ENCODE measurements around the gene LAPTM4A.

Gene LAPTM4A

DNA sequence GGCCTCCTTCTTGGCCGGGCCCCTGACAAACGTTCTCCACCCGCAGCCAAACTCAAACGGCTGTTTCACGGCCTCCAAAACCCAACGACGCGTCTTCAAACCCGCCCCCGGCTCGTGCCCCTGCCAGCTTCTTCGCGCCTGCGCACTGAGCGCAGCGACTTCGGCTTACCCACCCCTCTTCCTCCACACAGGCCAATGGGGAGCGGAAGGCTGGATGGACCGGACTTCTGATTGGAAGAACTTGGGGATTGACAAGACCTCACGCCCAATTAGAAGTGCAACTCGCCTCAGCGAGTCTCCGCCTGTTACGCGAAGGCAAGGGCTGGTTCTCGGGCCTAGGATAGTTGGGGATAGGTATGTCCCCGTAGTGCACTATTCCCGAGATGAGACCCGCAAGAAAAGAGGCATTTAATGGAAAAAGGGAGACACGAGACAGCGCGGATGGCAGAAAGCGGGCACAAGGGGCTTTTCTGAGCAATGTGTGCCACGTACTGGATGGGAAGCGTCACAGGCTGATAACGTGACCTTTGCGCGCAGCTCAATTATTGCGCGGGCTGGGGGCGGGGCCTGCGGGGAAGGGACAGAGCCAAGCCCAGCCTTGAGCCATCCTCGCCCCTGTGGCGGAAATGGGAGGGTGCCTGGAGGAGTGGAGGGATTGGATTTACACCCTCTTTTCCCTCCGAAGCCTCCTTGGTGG, at the start of gene LAPTM4A:
Gene LAPTM4A, minus strand, starts transcription at position 97 of the 697 bp plus-strand sequence. CDS start 108 bp downstream, outside the sequence.
- DNase-seq (ENCODE audit: low read depth): peak; percentile 100
- peak within 1 kb of the TSS; percentile 70 for H3K4me3 ChIP-seq (ENCODE audit: low read length)
- TF ChIP-seq, protein P1, sequence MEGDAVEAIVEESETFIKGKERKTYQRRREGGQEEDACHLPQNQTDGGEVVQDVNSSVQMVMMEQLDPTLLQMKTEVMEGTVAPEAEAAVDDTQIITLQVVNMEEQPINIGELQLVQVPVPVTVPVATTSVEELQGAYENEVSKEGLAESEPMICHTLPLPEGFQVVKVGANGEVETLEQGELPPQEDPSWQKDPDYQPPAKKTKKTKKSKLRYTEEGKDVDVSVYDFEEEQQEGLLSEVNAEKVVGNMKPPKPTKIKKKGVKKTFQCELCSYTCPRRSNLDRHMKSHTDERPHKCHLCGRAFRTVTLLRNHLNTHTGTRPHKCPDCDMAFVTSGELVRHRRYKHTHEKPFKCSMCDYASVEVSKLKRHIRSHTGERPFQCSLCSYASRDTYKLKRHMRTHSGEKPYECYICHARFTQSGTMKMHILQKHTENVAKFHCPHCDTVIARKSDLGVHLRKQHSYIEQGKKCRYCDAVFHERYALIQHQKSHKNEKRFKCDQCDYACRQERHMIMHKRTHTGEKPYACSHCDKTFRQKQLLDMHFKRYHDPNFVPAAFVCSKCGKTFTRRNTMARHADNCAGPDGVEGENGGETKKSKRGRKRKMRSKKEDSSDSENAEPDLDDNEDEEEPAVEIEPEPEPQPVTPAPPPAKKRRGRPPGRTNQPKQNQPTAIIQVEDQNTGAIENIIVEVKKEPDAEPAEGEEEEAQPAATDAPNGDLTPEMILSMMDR (conservative IDR thresholded peaks at IDR 0.05; ENCODE audit: low read length): no peak

DNA sequence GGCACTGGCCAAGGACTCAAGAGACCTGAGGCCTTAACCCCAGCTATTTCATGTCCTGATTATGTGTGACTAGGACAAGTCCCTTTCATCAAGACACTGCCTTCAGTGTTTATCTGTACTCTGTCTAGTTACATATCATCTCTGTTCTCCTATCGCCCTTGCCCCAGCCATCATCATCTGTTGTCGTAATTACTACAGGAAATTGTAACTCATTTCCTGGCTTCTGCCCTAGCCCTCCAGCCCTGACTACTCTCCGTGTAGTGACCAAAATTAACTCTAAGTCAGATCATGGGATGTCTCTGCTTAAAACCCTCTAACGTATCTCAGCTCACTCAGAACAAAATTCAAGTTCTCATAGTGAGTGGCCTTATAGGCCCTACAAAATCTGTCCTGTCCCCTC, 49.3 kb upstream of the LAPTM4A start:
- no peak overlapping the region for H3K4me3 ChIP-seq (ENCODE audit: low read length)
- no peak for DNase-seq (ENCODE audit: low read depth)

DNA sequence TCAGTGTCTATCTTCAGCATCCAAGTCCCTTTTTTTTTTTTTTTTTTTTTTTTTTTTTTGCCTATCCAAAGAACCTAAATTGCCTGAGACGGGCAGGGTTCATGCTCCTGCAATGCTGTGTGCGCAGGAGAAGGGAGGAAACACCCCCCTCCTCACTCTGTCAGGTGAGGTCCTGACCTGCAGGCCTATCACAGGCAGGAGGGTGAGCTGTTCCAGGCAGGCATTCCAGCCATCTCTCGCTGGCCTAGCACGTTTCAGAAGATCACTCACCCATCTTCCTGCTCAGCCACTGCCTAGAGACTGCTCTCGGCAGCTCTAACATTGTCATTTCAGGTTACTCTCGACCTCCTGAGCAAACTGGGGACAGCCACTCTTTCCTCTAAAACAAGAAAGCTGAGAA, 48.4 kb upstream of the LAPTM4A start:
- no peak overlapping the region for H3K4me3 ChIP-seq (ENCODE audit: low read length)
- TF ChIP-seq, protein P1 (conservative IDR thresholded peaks at IDR 0.05; ENCODE audit: low read length): no peak
- DNase-seq (ENCODE audit: low read depth): no peak

More for the DNA sequence above, 49.3 kb upstream of the LAPTM4A start:
- TF ChIP-seq, protein P1 (conservative IDR thresholded peaks at IDR 0.05; ENCODE audit: low read length): no peak

DNA sequence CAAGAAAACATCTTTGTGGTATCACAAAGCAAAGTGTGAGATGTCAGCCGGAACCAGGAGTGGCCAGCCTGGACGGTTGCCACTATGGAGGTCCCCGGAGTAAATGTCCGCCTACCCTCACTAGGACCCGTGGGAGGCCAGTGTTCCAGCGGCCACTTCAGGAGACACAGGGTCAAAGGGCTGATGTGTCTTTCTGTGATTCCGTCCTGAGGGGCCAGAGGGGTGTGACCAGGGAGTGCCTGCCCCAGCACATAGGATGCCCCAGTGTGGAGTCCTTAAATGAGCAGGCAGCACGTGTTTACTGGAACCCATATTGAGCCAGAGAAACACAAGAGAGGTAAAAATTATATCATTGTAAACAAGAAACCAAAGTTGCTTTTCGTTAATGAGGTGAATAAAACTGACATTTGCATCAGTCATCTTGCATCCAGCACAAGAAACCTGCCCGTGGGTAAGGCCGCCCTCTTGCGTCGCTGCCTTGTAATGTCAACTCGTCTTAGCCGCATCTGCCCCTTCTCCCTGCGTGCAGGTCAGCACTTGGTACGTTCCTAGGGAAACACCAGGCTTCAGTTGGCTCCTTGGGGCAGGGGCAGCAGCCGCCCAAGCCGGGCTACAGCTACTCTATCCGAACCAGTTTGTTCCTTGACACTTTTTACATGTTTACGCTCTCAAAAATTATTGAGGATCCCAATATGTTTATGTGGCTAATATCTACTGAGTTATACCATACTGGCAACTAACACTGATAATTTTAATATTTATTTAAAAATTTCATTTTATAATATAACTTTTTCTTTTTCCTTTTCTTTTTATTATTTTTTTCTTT, 46.7 kb upstream of the LAPTM4A start:
- DNase-seq (ENCODE audit: low read depth): peak; percentile 87
- TF ChIP-seq, protein P1 (conservative IDR thresholded peaks at IDR 0.05; ENCODE audit: low read length): peak; percentile 98
- no peak overlapping the region for H3K4me3 ChIP-seq (ENCODE audit: low read length)

DNA sequence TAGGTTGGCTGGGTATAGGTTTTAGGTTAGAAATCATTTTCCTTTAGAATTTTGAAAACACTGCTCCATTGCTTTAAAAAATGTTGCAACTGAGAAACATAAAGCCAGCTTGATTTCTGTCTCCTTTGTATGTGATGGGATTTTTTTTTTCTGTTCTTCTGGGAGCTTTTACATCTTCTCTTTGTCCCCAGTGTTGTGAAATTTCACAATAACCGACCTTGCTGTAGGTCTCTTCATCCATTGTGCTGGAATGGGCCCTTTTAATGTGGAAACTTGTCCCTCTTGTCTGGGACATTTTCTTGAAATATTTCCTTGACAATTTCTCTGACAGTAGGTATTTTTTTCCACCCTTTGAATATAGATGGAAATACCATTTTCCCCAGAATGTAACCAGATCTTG, 44.0 kb upstream of the LAPTM4A start:
- TF ChIP-seq, protein P1 (conservative IDR thresholded peaks at IDR 0.05; ENCODE audit: low read length): no peak
- H3K4me3 ChIP-seq (ENCODE audit: low read length): no peak overlapping the region
- no peak for DNase-seq (ENCODE audit: low read depth)

DNA sequence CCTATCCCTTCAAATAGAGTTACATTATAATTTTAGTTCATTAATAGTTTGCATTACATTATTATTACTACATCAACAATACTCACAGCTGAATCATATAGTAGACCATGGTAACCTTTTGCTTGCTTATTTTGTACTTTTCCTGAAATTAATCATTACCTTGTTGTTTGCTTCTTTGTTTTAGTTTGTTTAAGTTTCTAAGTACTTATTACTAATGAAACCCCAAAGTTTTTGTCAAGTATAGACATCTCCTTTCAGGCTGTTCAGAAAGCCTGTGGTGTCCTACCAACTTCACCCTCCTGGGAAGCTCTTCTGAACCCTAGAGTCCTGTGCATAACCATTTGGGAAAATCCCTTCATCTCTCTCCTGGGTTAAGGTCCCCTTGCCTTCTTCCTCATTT, 43.5 kb upstream of the LAPTM4A start:
- DNase-seq (ENCODE audit: low read depth): no peak
- H3K4me3 ChIP-seq (ENCODE audit: low read length): no peak overlapping the region
- TF ChIP-seq, protein P1 (conservative IDR thresholded peaks at IDR 0.05; ENCODE audit: low read length): no peak
